ENCODE results near the gene COL19A1.

The COL19A1 gene

GRCh38 chr6:70072540-70073179 lies 206.3 kb downstream of the COL19A1 start:
- no peak for DNase-seq

- DNase-seq, result no peak
These were observed 207.3 kb downstream of the COL19A1 start for GRCh38 chr6:70073637-70074036.

GRCh38 chr6:70079241-70079640 lies 212.9 kb downstream of the COL19A1 start:
- no peak for DNase-seq

GRCh38 chr6:70080443-70081070 lies 214.2 kb downstream of the COL19A1 start:
- no peak for DNase-seq

DNA sequence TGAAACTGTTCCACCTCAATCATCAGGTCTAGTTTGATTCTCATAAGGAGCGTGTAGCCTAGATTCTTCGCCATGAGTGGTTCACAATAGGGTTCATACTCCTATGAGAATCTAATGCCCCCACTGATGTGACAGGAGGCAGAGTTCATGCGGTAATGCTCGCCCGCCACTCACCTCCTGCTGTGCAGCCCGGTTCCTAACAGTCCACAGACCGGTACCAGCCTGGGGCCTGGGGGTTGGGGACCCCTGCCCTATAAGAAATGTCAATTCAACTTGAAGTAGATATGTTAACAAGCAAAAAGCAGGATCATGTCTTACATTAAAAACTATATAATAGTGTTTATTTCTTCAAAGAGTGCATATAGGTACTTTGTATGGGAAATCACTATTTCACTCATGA lies 216.5 kb downstream of the COL19A1 start:
- no peak for DNase-seq

DNA sequence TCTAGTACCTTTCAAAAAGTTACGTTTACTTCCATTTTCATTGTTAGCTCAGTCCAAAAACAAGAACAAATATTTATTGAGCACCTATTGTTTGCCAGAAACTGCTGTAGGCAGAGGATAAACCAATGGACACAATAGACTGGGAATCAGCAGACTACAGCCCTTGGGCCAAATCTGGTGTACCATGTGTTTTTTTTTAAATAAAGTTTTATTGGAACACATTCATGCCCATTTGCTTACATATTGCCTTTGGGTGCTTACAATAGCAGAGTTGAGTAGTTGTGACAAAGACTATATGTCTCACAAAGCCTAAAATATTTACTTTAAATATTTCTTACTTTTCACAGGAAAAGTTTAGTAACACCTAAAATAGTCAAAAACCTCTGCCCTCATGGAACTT lies 220.4 kb downstream of the COL19A1 start:
- DNase-seq, result no peak

GRCh38 chr6:70094156-70094555 lies 227.8 kb downstream of the COL19A1 start:
- DNase-seq, result no peak

GRCh38 chr6:70099732-70100131 lies 233.4 kb downstream of the COL19A1 start:
- no peak for DNase-seq

- no peak for DNase-seq
These were observed 237.4 kb downstream of the COL19A1 start for GRCh38 chr6:70103798-70104197.

DNA sequence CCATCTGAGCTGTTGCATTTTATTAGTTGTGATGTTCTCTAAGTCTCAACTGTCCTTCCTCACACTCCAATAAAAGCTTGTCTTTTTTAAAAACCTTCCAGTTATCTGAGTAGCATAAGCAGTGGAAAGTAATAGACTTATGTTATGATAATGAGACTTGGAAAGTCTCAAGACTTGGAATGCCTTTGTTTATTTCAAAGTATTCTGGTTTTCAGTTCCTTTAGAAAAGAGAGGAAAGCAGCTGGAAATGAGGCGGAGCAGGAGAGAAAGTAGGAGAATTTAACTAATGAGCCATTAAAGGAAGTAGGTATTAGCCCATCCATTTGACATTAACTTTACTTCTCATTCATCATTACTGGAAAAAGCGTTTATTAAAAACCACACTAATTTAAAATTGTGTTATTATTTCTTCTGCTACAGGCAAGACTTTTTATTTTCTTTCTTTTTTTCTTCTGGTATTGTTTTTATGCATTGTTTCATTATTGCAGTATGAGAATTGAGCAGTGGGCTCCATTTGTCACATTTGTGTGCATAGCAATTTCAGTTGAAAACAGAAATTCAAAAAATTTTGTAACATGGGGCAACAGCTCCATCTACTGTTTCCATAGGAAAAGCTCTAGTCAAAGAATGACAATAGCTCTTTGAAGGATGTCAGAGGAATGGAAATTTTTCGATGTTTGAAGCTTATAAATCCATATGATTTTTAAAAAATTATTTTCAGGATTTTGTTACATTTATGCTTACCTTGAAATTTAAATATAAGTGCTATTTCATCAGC lies 241.7 kb downstream of the COL19A1 start:
- DNase-seq, result no peak

DNA sequence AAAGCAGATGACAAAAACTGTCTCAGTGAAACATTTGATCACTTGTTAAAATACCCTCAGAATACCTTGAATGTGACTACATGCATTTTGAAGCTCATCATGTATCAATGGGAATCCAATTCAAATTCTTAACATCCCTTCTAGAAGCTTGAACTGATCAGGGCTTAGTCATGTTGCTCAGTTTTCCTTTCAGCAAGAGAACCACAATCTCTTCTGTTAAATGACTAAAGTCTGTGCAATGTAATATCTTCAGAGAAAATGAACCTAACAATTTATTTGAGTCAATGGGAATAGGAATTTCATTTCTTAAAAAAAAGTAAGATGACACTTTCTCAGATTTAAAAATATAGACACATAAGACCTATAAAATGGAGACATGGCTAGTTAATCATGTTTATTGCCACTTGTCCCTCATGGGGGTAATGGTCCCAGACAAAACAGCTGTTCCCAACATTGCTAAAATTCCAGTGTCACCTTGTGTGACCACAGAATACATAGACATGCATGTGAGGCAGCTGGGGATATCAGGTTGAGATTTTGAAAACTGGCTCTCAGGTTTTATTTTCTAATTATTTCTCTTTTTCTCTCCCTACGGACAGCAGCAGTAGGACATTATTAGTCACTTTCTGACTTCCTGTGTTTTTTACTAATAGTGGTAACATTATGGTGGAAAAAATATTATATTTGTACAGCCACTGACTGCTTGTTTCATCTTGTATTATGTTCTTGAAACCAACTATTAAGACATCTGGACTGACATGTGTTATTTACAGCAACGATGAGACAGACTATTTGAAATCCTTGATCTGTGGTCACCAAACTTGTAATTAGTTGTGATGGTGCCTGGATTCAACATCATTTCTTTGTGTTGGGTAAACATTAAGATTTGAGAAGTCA lies 244.0 kb downstream of the COL19A1 start:
- DNase-seq, result no peak

DNA sequence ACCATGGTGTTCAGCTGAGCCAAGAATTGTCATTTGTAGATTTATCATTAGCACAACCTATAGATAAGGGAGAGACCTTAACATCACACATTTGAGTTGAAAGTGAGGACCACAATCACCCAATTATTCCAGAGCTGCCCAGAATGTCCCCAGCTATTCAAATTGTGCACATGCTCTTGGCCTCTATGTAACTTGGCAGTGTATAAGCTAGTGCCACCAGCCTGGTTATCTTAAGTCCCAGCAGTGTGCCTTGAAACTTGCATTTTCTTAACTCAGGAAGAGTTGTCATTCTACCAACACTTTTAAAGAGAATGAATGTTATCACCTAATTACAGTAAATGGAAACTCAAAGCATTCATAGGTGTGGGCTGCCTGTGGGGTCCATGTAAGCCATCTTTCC lies 245.4 kb downstream of the COL19A1 start:
- no peak for DNase-seq

DNA sequence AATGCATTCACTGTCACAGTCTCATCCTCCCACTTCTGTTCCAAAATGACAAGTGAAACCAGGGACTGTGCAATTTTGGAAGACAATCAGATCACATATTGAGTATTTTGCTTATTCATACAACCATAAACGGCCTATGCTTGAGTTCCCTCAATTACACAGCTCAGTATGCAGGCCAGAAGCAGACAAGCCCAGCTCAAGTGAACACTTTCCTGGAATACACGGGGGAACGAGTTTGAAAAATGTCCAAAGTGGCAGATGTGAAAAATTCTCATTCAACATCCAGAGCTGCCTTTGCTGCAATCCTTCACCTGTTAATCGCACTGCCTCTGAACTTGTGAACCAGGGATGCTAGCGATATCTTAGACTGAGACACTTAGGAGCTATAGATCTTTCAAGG lies 246.4 kb downstream of the COL19A1 start:
- no peak for DNase-seq

DNA sequence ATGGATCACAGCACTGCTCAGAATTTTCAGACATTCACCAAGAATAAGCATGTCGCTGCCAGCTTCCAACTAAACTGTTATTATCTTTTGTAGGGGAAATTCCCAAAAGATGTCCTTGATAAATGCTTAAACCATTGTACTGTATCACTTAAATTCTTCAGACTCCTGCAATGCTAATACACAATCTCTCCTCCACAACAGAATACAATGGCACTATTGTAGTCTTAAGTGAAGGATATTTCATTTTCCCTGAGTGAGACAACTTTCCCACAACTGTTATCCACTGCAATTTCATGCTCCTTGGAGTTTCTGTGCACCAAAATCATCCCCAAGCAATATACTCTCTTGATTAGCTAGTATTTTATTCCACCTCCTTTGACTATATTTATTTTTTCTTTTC lies 246.8 kb downstream of the COL19A1 start:
- no peak for DNase-seq

DNA sequence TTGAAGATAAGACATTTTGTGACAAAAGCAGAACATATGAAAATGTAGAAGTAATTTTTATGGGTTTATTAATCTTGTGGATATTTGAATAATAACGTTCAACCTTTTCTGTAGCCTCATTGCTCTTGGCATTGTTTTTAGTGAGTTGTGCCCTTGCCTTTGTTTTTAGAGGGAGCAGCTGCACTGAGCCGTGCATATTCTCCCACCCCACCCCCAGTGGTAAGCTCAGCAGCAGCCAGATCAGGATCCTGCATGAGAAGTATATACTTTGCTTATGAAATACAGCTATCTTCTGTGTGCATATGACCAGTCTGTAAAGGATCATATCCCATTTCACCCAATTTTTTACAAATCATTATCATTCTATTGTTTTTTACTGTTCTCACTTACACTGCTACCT lies 252.3 kb downstream of the COL19A1 start:
- no peak for DNase-seq

GRCh38 chr6:70119218-70119835 lies 253.0 kb downstream of the COL19A1 start:
- DNase-seq, result no peak

- DNase-seq, result no peak
These were observed 258.1 kb downstream of the COL19A1 start for GRCh38 chr6:70124443-70124842.

- DNase-seq, result no peak
These were observed 258.7 kb downstream of the COL19A1 start for GRCh38 chr6:70124882-70125545.

- DNase-seq, result no peak
These were observed 259.2 kb downstream of the COL19A1 start for GRCh38 chr6:70125602-70126001.

GRCh38 chr6:70129341-70129740 lies 263.0 kb downstream of the COL19A1 start:
- DNase-seq, result no peak

- DNase-seq, result no peak
These were observed 264.5 kb downstream of the COL19A1 start for GRCh38 chr6:70130865-70131264.

GRCh38 chr6:70131528-70131927 lies 265.2 kb downstream of the COL19A1 start:
- no peak for DNase-seq
